ENCODE data around the gene ZBTB14.
A peak's percentile ranks its signal among the peaks of the same experiment; 100 is the strongest.

ZBTB14 gene

GRCh38 chr18:5298156-5298852 is 2.8 kb upstream of the ZBTB14 start:
- no peak overlapping the region for H3K4me2 ChIP-seq (ENCODE audit: low read length)

GRCh38 chr18:5297597-5297996 is 2.1 kb upstream of the ZBTB14 start:
- Histone ChIP-seq H3K36me3 (ENCODE audit: control insufficient read depth, low read length) (peaks cover 20% of the 10 kb centered on the region), H3K9me2 (replicated peaks; ENCODE audit: control insufficient read depth, low read length) (no peaks in the 10 kb centered on the region), H3K9me3 (ENCODE audit: control insufficient read depth, insufficient read depth, low read length) (no peaks in the 10 kb centered on the region), H3K4me3 (ENCODE audit: low read length) (no peak overlapping the region), H3K79me2 (ENCODE audit: control insufficient read depth, low read length) (peaks cover 22% of the 10 kb centered on the region), H3K27ac (ENCODE audit: low read depth, low read length) (no peak overlapping the region), H4K20me1 (ENCODE audit: control insufficient read depth, insufficient read depth, low read depth, low read length) (no peaks in the 10 kb centered on the region), H3K4me1 (ENCODE audit: control insufficient read depth, low read length) (peaks cover 24% of the 10 kb centered on the region), H3F3A (ENCODE audit: control insufficient read depth, insufficient read depth) (no peaks in the 10 kb centered on the region), H3K4me2 (ENCODE audit: low read length) (no peak overlapping the region), H3K27me3 (ENCODE audit: control insufficient read depth, low read length) (peaks cover 5% of the 10 kb centered on the region; the same call in 1 of the 2 replicates)
- TF ChIP-seq CTCF (IDR thresholded peaks at IDR 0.05; ENCODE audit: low read depth, low read length, poor library complexity, severe bottlenecking) (no peak), EZH2phosphoT487 (IDR thresholded peaks at IDR 0.05; ENCODE audit: borderline replicate concordance, low read length) (no peak)

More at GRCh38 chr18:5298156-5298852, 2.8 kb upstream of the ZBTB14 start:
- H3K36me3 ChIP-seq (ENCODE audit: control insufficient read depth, low read length), result peaks cover 13% of the 10 kb centered on the region
- no peak overlapping the region for H3K27ac ChIP-seq (ENCODE audit: low read depth, low read length)
- no peak overlapping the region for H3K4me3 ChIP-seq (ENCODE audit: low read length)
- no peaks in the 10 kb centered on the region for H3K9me3 ChIP-seq (ENCODE audit: control insufficient read depth, insufficient read depth, low read length)
- H3K27me3 ChIP-seq (ENCODE audit: control insufficient read depth, low read length), result peaks cover 10% of the 10 kb centered on the region
- peaks cover 15% of the 10 kb centered on the region for H3K79me2 ChIP-seq (ENCODE audit: control insufficient read depth, low read length)
- H3K9me2 ChIP-seq (replicated peaks; ENCODE audit: control insufficient read depth, low read length), result no peaks in the 10 kb centered on the region
- H3F3A ChIP-seq (ENCODE audit: control insufficient read depth, insufficient read depth), result no peaks in the 10 kb centered on the region
- peaks cover 17% of the 10 kb centered on the region for H3K4me1 ChIP-seq (ENCODE audit: control insufficient read depth, low read length)
- TF ChIP-seq EZH2phosphoT487 (IDR thresholded peaks at IDR 0.05; ENCODE audit: borderline replicate concordance, low read length) (no peak), CTCF (IDR thresholded peaks at IDR 0.05; ENCODE audit: low read depth, low read length, poor library complexity, severe bottlenecking) (no peak)
- H4K20me1 ChIP-seq (ENCODE audit: control insufficient read depth, insufficient read depth, low read depth, low read length), result no peaks in the 10 kb centered on the region

- TF ChIP-seq CTCF (IDR thresholded peaks at IDR 0.05; ENCODE audit: low read depth, low read length, poor library complexity, severe bottlenecking) (no peak), EZH2phosphoT487 (IDR thresholded peaks at IDR 0.05; ENCODE audit: borderline replicate concordance, low read length) (no peak)
- H3K36me3 ChIP-seq (ENCODE audit: control insufficient read depth, low read length), result peaks cover 28% of the 10 kb centered on the region
- peak overlapping the region; percentile 52 for H3K27ac ChIP-seq (ENCODE audit: low read depth, low read length)
- H3K4me3 ChIP-seq (ENCODE audit: low read length), result peak overlapping the region; percentile 80
- H3K27me3 ChIP-seq (ENCODE audit: control insufficient read depth, low read length), result no peaks in the 10 kb centered on the region
- H3K4me1 ChIP-seq (ENCODE audit: control insufficient read depth, low read length), result peaks cover 30% of the 10 kb centered on the region
- no peaks in the 10 kb centered on the region for H4K20me1 ChIP-seq (ENCODE audit: control insufficient read depth, insufficient read depth, low read depth, low read length)
- peaks cover 29% of the 10 kb centered on the region for H3K79me2 ChIP-seq (ENCODE audit: control insufficient read depth, low read length)
- H3K4me2 ChIP-seq (ENCODE audit: low read length), result peak overlapping the region; percentile 81
- no peaks in the 10 kb centered on the region for H3K9me3 ChIP-seq (ENCODE audit: control insufficient read depth, insufficient read depth, low read length)
- no peaks in the 10 kb centered on the region for H3F3A ChIP-seq (ENCODE audit: control insufficient read depth, insufficient read depth)
- H3K9me2 ChIP-seq (replicated peaks; ENCODE audit: control insufficient read depth, low read length), result no peaks in the 10 kb centered on the region
Measured at GRCh38 chr18:5296706-5297320, 1.3 kb upstream of the ZBTB14 start.

Measured in DOHH2 (cell line).